Keratinocyte (primary cell): ENCODE data around the gene SINHCAF. TPM values are rescaled to one million over a fixed set of nuclear protein-coding genes. Genes with fewer than 3 reads are reported as not detected.

Experiments
- DNase-seq: peaks from one replicate; pipeline ENCODE4 v3.0.0-alpha.2; 2011; ENCODE audit warnings: low read depth, missing footprints, low spot score
- FAIRE-seq: peaks from 2 replicates; lab custom pipeline; 2011; peaks lifted over from hg19 to GRCh38; lab: Jason Lieb, UNC
- H2AFZ ChIP-seq: 2 replicates; pipeline ENCODE4 v1.6.0; 2012; ENCODE audit warnings: low read length, control low read depth, inconsistent platforms; ENCODE audit not compliant: control insufficient read depth
- H3K27ac ChIP-seq: 2 replicates; pipeline ENCODE4 v1.5.1; 2011; ENCODE audit warnings: low read length; ENCODE audit not compliant: control insufficient read depth, insufficient read depth
- H3K27me3 ChIP-seq: 3 replicates; pipeline ENCODE4 v1.6.0; 2011; ENCODE audit warnings: low read length; ENCODE audit not compliant: control insufficient read depth, insufficient read depth; ENCODE audit errors: extremely low read depth
- H3K36me3 ChIP-seq, 2 experiments: 2 replicates in 1 of 2; 3 replicates in 1 of 2; pipeline ENCODE4 v1.5.1; 2011; ENCODE audit warnings: low read length in 2 of 2, mild to moderate bottlenecking in 1 of 2; ENCODE audit not compliant: control insufficient read depth in 2 of 2, insufficient read depth in 2 of 2; ENCODE audit errors: extremely low read depth in 1 of 2
- H3K4me1 ChIP-seq: 3 replicates; pipeline ENCODE4 v1.5.1; 2011; ENCODE audit warnings: low read length; ENCODE audit not compliant: control insufficient read depth, insufficient read depth; ENCODE audit errors: extremely low read depth
- H3K4me2 ChIP-seq: 3 replicates; pipeline ENCODE4 v1.6.0; 2011; ENCODE audit warnings: low read depth, low read length; ENCODE audit not compliant: control insufficient read depth, insufficient read depth; ENCODE audit errors: extremely low read depth
- H3K4me3 ChIP-seq, 3 experiments: fragments of 200-600 bp in 1 of 3; sonication (generic) in 1 of 3; 2 replicates in 2 of 3; 3 replicates in 1 of 3; pipeline ENCODE4 v1.5.1; 2011 to 2016; ENCODE audit warnings: low read length in 3 of 3, mild to moderate bottlenecking in 3 of 3, control low read depth in 2 of 3, inconsistent platforms in 1 of 3, low read depth in 1 of 3, mixed read lengths in 1 of 3, mixed run types in 1 of 3, moderate library complexity in 1 of 3; ENCODE audit not compliant: control insufficient read depth in 2 of 3, insufficient read depth in 2 of 3; ENCODE audit errors: extremely low read depth in 1 of 3
- H3K79me2 ChIP-seq: 2 replicates; pipeline ENCODE4 v1.6.0; 2012; ENCODE audit warnings: low read length; ENCODE audit not compliant: control insufficient read depth, insufficient read depth
- H3K9ac ChIP-seq: 3 replicates; pipeline ENCODE4 v1.6.0; 2011; ENCODE audit warnings: low read length; ENCODE audit not compliant: control insufficient read depth, insufficient read depth; ENCODE audit errors: extremely low read depth
- H3K9me1 ChIP-seq: 3 replicates; pipeline ENCODE4 v1.6.0; 2011; ENCODE audit warnings: low read length; ENCODE audit not compliant: control insufficient read depth, insufficient read depth; ENCODE audit errors: extremely low read depth
- H3K9me3 ChIP-seq: 2 replicates; pipeline ENCODE4 v1.5.1; 2012; ENCODE audit warnings: low read depth, low read length; ENCODE audit not compliant: control insufficient read depth
- H4K20me1 ChIP-seq: 3 replicates; pipeline ENCODE4 v1.6.0; 2011; ENCODE audit warnings: low read length; ENCODE audit not compliant: control insufficient read depth, insufficient read depth; ENCODE audit errors: extremely low read depth
- CTCF ChIP-seq, 3 experiments: IDR thresholded peaks in 1 of 3; conservative IDR thresholded peaks in 1 of 3; optimal IDR thresholded peaks in 1 of 3; 2 replicates in 2 of 3; 3 replicates in 1 of 3; pipeline versions ENCODE3 to v1.5.1; 2011; ENCODE audit warnings: low read length in 3 of 3, mild to moderate bottlenecking in 3 of 3, moderate library complexity in 2 of 3, control low read depth in 1 of 3, inconsistent platforms in 1 of 3; ENCODE audit not compliant: insufficient read depth in 2 of 3; ENCODE audit errors: extremely low read depth in 1 of 3
- EZH2 ChIP-seq: IDR thresholded peaks from one replicate; pipeline ENCODE4 v1.6.1; 2012; ENCODE audit warnings: inconsistent platforms, mild to moderate bottlenecking, low read length, moderate library complexity
- dilution Hi-C: fragments of 300-500 bp; cut with MboI; formaldehyde crosslinking; loops from one replicate; pipeline ENCODE4 v1.7.0; 2020; ENCODE audit warnings: low sequenced_read_pairs; ENCODE audit not compliant: extremely low pct_ligation_motif_present
- polyA plus RNA-seq, 5 experiments: library from polyadenylated mRNA; depleted of rRNA in 3 of 5; stranded (reverse) in 3 of 5; stranded (forward) in 1 of 5; unstranded in 1 of 5; fragments of >200 nt; gene quantifications; 1 replicate in 1 of 5; 2 replicates in 3 of 5; 3 replicates in 1 of 5; pipeline versions ENCODE4 v1.2.1 to v1.2.3, GENCODE V29; 2011 to 2012; ENCODE audit warnings: missing spikeins in 2 of 5, low read depth in 1 of 5, low replicate concordance in 1 of 5

The SINHCAF gene
- polyA plus RNA-seq, 1 donor (not counting 4 experiments of a cell fraction or from before 2014, with no cell fraction given) = 57.4 TPM

GRCh38 chr12:31236998-31237637 is 88.8 kb downstream of the SINHCAF start:
- H2AFZ ChIP-seq = no peak overlapping the region
- dilution Hi-C loops = no loop called here
- no peak for FAIRE-seq
- no peak overlapping the region for H3K4me2 ChIP-seq
- H3K36me3 ChIP-seq = no peaks in the 10 kb centered on the region
- H3K27ac ChIP-seq = no peak overlapping the region
- no peak overlapping the region for H3K9ac ChIP-seq
- no peak for DNase-seq
- H3K4me1 ChIP-seq = no peaks in the 10 kb centered on the region
- H4K20me1 ChIP-seq = no peaks in the 10 kb centered on the region
- no peaks in the 10 kb centered on the region for H3K9me3 ChIP-seq
- TF ChIP-seq CTCF (optimal IDR thresholded peaks at IDR 0.05 in 1 of 3, IDR thresholded peaks at IDR 0.05 in 1 of 3, conservative IDR thresholded peaks at IDR 0.05 in 1 of 3; ENCODE audit: extremely low read depth in 1 of 3, insufficient read depth in 2 of 3, low read length in 3 of 3) = no peak
- no peak for TF ChIP-seq EZH2
- H3K79me2 ChIP-seq = no peaks in the 10 kb centered on the region
- H3K27me3 ChIP-seq = peaks cover 44% of the 10 kb centered on the region
- H3K9me1 ChIP-seq = no peaks in the 10 kb centered on the region
- H3K4me3 ChIP-seq = no peak overlapping the region

- no peak overlapping the region for H2AFZ ChIP-seq
- peaks cover 2% of the 10 kb centered on the region for H3K9me3 ChIP-seq
- H3K9me1 ChIP-seq = no peaks in the 10 kb centered on the region
- FAIRE-seq = no peak
- no peaks in the 10 kb centered on the region for H3K79me2 ChIP-seq
- no peak overlapping the region for H3K9ac ChIP-seq
- TF ChIP-seq CTCF (optimal IDR thresholded peaks at IDR 0.05 in 1 of 3, IDR thresholded peaks at IDR 0.05 in 1 of 3, conservative IDR thresholded peaks at IDR 0.05 in 1 of 3; ENCODE audit: extremely low read depth in 1 of 3, insufficient read depth in 2 of 3, low read length in 3 of 3) (no peak), EZH2 (no peak)
- peaks cover 49% of the 10 kb centered on the region for H3K27me3 ChIP-seq
- DNase-seq = no peak
- no peaks in the 10 kb centered on the region for H3K4me1 ChIP-seq
- no peaks in the 10 kb centered on the region for H4K20me1 ChIP-seq
- H3K4me2 ChIP-seq = no peak overlapping the region
- no peaks in the 10 kb centered on the region for H3K36me3 ChIP-seq
- no peak overlapping the region for H3K4me3 ChIP-seq
- no peak overlapping the region for H3K27ac ChIP-seq
- dilution Hi-C loops = no loop called here
Measured at GRCh38 chr12:31235868-31236395, 90.0 kb downstream of the SINHCAF start.
